Suprapubic skin (tissue), 4 donors: Measurements from ENCODE around the gene VIPAS39.

Experiments used
- POLR2A ChIP-seq, 2 donors: fragments of 450-650 bp; IDR thresholded peaks; one replicate each; pipeline ENCODE4 v1.6.1; 2017; ENCODE audit warnings: antibody characterized with exemption in 2 of 2, mild to moderate bottlenecking in 2 of 2, moderate library complexity in 2 of 2
- POLR2AphosphoS5 ChIP-seq, 3 donors: sonication (generic); formaldehyde crosslinking; IDR thresholded peaks; one replicate each; pipeline ENCODE4 v1.6.1; 2017; ENCODE audit warnings: antibody characterized with exemption in 3 of 3
- TF ChIP-seq, protein P1 (sequence below), 2 donors: fragments of 200-600 bp in 1 of 2; fragments of 450-650 bp in 1 of 2; sonication (generic) in 1 of 2; IDR thresholded peaks; one replicate each; pipeline ENCODE4 v1.5.1; 2016 to 2019; ENCODE audit warnings: antibody characterized with exemption in 2 of 2, mild to moderate bottlenecking in 1 of 2, moderate library complexity in 1 of 2

DNA sequence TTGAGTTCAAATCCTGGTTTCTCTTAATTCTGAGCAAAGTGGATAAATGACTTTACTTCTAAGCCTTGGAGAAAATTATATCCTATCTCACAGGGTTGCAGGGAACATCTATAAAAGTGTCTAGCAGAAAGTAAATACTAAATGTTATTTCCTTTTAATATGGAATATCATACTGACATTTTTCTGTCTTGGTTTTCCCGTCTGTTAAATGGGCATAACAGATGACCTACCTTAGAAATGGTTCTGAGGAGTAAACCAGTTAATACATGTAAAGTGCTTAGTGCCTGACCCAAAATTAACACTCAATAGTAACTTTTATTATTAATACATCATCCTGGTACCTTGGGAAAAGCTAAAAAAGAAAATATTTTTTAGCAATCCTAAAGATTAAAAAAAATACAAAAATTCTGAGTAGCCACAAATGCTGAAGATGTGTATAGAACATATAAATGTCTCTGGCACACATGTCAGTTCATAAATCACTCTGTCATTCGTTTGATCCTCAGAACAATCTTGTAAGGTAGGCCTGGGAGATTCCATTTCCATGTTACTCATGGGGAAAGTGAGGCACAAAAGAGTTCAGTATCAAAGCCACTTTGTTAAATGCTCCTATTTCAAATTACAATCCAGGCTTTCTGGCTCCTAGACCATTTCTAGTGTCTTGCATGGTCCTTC is 1.3 kb downstream of the VIPAS39 start:
- TF ChIP-seq, protein P1, sequence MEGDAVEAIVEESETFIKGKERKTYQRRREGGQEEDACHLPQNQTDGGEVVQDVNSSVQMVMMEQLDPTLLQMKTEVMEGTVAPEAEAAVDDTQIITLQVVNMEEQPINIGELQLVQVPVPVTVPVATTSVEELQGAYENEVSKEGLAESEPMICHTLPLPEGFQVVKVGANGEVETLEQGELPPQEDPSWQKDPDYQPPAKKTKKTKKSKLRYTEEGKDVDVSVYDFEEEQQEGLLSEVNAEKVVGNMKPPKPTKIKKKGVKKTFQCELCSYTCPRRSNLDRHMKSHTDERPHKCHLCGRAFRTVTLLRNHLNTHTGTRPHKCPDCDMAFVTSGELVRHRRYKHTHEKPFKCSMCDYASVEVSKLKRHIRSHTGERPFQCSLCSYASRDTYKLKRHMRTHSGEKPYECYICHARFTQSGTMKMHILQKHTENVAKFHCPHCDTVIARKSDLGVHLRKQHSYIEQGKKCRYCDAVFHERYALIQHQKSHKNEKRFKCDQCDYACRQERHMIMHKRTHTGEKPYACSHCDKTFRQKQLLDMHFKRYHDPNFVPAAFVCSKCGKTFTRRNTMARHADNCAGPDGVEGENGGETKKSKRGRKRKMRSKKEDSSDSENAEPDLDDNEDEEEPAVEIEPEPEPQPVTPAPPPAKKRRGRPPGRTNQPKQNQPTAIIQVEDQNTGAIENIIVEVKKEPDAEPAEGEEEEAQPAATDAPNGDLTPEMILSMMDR (IDR thresholded peaks at IDR 0.05): no peak
- TF ChIP-seq POLR2AphosphoS5 (IDR thresholded peaks at IDR 0.05) (no peak), POLR2A (IDR thresholded peaks at IDR 0.05) (no peak)
